ENCODE data around the gene MRPS18A. TPM values are rescaled to one million over a fixed set of nuclear protein-coding genes. Genes with fewer than 3 reads are reported as not detected.
A peak's percentile ranks its signal among the peaks of the same experiment; 100 is the strongest.
"Not testable (repeated sequence)": the region's sequence is repeated elsewhere in the genome, so short reads cannot be mapped to it uniquely, and the experiment has no call there.

Gene MRPS18A
- total RNA-seq, 1 donor from 2014 or later, result 39.5 TPM

GRCh38 chr6:43666196-43666920 is 21.2 kb downstream of the MRPS18A start:
- ATAC-seq (ENCODE audit: poor library complexity), result no peak
- DNase-seq, result no peak
- intact Hi-C loops (cut with DNase I), result loop anchor here (5.0 kb wide), 3 partner anchors 46 to 411 kb away; no protein-coding TSS in a partner anchor

- ATAC-seq (ENCODE audit: poor library complexity), result no peak
- intact Hi-C loops (cut with DNase I), result loop anchor here (5.0 kb wide), 3 partner anchors 47 to 412 kb away; no protein-coding TSS in a partner anchor
- DNase-seq, result no peak
Measured at GRCh38 chr6:43665376-43665775, 22.2 kb downstream of the MRPS18A start.

- ATAC-seq (ENCODE audit: poor library complexity); intact Hi-C loops (cut with DNase I); DNase-seq: not testable (repeated sequence)
Measured at GRCh38 chr6:43662948-43663347, 24.6 kb downstream of the MRPS18A start.

GRCh38 chr6:43658161-43658560 is 29.4 kb downstream of the MRPS18A start:
- no peak for DNase-seq

GRCh38 chr6:43657221-43657802 is 30.3 kb downstream of the MRPS18A start:
- ATAC-seq (ENCODE audit: poor library complexity) (no peak), DNase-seq (no peak)
- intact Hi-C loops (cut with DNase I), result no loop called here

More at GRCh38 chr6:43658161-43658560, 29.4 kb downstream of the MRPS18A start:
- no peak for ATAC-seq (ENCODE audit: poor library complexity)
- intact Hi-C loops (cut with DNase I), result no loop called here

GRCh38 chr6:43652822-43653221 is 34.8 kb downstream of the MRPS18A start:
- ATAC-seq (ENCODE audit: poor library complexity); intact Hi-C loops (cut with DNase I); DNase-seq: not testable (repeated sequence)

GRCh38 chr6:43648248-43648647 is 39.3 kb downstream of the MRPS18A start:
- intact Hi-C loops (cut with DNase I), result no loop called here
- no peak for ATAC-seq (ENCODE audit: poor library complexity)
- no peak for DNase-seq

- intact Hi-C loops (cut with DNase I), result no loop called here
- no peak for ATAC-seq (ENCODE audit: poor library complexity)
- no peak for DNase-seq
Measured at GRCh38 chr6:43647613-43648012, 40.0 kb downstream of the MRPS18A start.

- intact Hi-C loops (cut with DNase I), result no loop called here
- peak; percentile 18 for ATAC-seq (ENCODE audit: poor library complexity)
- DNase-seq, result no peak
Measured at GRCh38 chr6:43645613-43645964, 42.0 kb downstream of the MRPS18A start.

- ATAC-seq (ENCODE audit: poor library complexity) (peak; percentile 81), DNase-seq (peak; percentile 86)
- intact Hi-C loops (cut with DNase I), result no loop called here
Measured at GRCh38 chr6:43644940-43645612, 42.5 kb downstream of the MRPS18A start, which contains the start of gene RSPH9. RSPH9 (plus strand) TSS chr6:43645036; CDS start chr6:43645099, 63 bp downstream.

- DNase-seq (no peak), ATAC-seq (ENCODE audit: poor library complexity) (no peak)
- intact Hi-C loops (cut with DNase I), result no loop called here
Measured at GRCh38 chr6:43639984-43640800, 47.4 kb downstream of the MRPS18A start.

GRCh38 chr6:43636308-43636659 is 51.3 kb downstream of the MRPS18A start:
- peak; percentile 18 for ATAC-seq (ENCODE audit: poor library complexity)
- no peak for DNase-seq
- intact Hi-C loops (cut with DNase I), result no loop called here

- intact Hi-C loops (cut with DNase I), result no loop called here
- peak; percentile 94 for ATAC-seq (ENCODE audit: poor library complexity)
- DNase-seq, result peak; percentile 92
Measured at GRCh38 chr6:43635387-43636307, 51.9 kb downstream of the MRPS18A start, which contains the start of gene MAD2L1BP. MAD2L1BP (plus strand) TSS chr6:43635840; CDS start chr6:43635876, 36 bp downstream.

- ATAC-seq (ENCODE audit: poor library complexity) (no peak), DNase-seq (no peak)
- intact Hi-C loops (cut with DNase I), result no loop called here
Measured at GRCh38 chr6:43634702-43635303, 52.8 kb downstream of the MRPS18A start.

GRCh38 chr6:43633002-43633401 is 54.6 kb downstream of the MRPS18A start:
- ATAC-seq (ENCODE audit: poor library complexity); DNase-seq; intact Hi-C loops (cut with DNase I): not testable (repeated sequence)

GRCh38 chr6:43630980-43631619 is 56.5 kb downstream of the MRPS18A start:
- no peak for DNase-seq

More at GRCh38 chr6:43630980-43631619, 56.5 kb downstream of the MRPS18A start:
- intact Hi-C loops (cut with DNase I), result no loop called here
- ATAC-seq (ENCODE audit: poor library complexity), result no peak

Measured in Right ventricle myocardium superior (tissue), 1 donor.